H1 (cell line): ENCODE results near the gene MMS19. TPM values are rescaled to one million over a fixed set of nuclear protein-coding genes. Genes with fewer than 3 reads are reported as not detected.

Experiments used
- CTCF ChIA-PET: fragments of 300-600 bp; sonication (Branson Sonifier 250); formaldehyde crosslinking; loops from one replicate; lab custom pipeline; 2021; ENCODE audit not compliant: partially characterized antibody; lab: Charles Lee
- POLR2A ChIA-PET: fragments of 300-600 bp; sonication (Branson Sonifier 250); formaldehyde crosslinking; loops from one replicate; lab custom pipeline; 2021; ENCODE audit warnings: inconsistent platforms; ENCODE audit not compliant: partially characterized antibody; lab: Charles Lee
- DNase-seq, 2 experiments: peaks; one replicate each; pipeline versions ENCODE4 v3.0.0 to v3.0.0-alpha.2; 2010 to 2022; ENCODE audit warnings: low spot score in 2 of 2, low read depth in 1 of 2, mixed read lengths in 1 of 2
- FAIRE-seq: peaks from 2 replicates; lab custom pipeline; 2011; peaks lifted over from hg19 to GRCh38; lab: Jason Lieb, UNC
- H2AFZ ChIP-seq: 2 replicates; pipeline ENCODE4 v1.8.1; 2012; ENCODE audit warnings: low read length, inconsistent platforms
- H2AK5ac ChIP-seq: 2 replicates; pipeline ENCODE4 v1.6.1; 2013; ENCODE audit warnings: low read depth, low read length
- H2BK120ac ChIP-seq: replicated peaks from 2 replicates; pipeline ENCODE3; 2013; ENCODE audit warnings: low read depth, low read length, inconsistent platforms
- H2BK12ac ChIP-seq: 2 replicates; pipeline ENCODE4 v1.6.1; 2013; ENCODE audit warnings: low read depth, low read length
- H2BK15ac ChIP-seq: 2 replicates; pipeline ENCODE4 v1.6.1; 2013; ENCODE audit warnings: low read length
- H2BK20ac ChIP-seq: 2 replicates; pipeline ENCODE4 v1.6.1; 2013; ENCODE audit warnings: low read length
- H2BK5ac ChIP-seq: 2 replicates; pipeline ENCODE4 v1.6.1; 2013; ENCODE audit warnings: low read depth, low read length
- H3K14ac ChIP-seq: 2 replicates; pipeline ENCODE4 v1.6.1; 2013; ENCODE audit warnings: inconsistent platforms; ENCODE audit not compliant: insufficient read length
- H3K18ac ChIP-seq: 2 replicates; pipeline ENCODE4 v1.6.1; 2013; ENCODE audit warnings: low read length; ENCODE audit errors: extremely low read depth
- H3K23ac ChIP-seq: 2 replicates; pipeline ENCODE4 v1.6.1; 2013; ENCODE audit warnings: inconsistent platforms; ENCODE audit not compliant: insufficient read length
- H3K23me2 ChIP-seq: 2 replicates; pipeline ENCODE4 v1.6.1; 2013; ENCODE audit warnings: low read depth, low read length
- H3K27ac ChIP-seq: 2 replicates; pipeline ENCODE4 v1.6.1; 2011; ENCODE audit warnings: low read depth, low read length, inconsistent platforms
- H3K27me3 ChIP-seq, 4 experiments: replicated peaks in 1 of 4; 1 replicate in 1 of 4; 2 replicates in 3 of 4; pipeline versions ENCODE4 v1.6.1 to v1.8.1; 2011 to 2013; ENCODE audit warnings: low read length in 3 of 4, mild to moderate bottlenecking in 3 of 4, inconsistent platforms in 2 of 4, mixed read lengths in 2 of 4, moderate library complexity in 1 of 4; ENCODE audit not compliant: control insufficient read depth in 3 of 4, insufficient read depth in 3 of 4; ENCODE audit errors: extremely low read depth in 1 of 4
- H3K36me3 ChIP-seq, 4 experiments: 2 replicates each; pipeline versions ENCODE4 v1.6.1 to v1.8.1; 2011 to 2013; ENCODE audit warnings: mild to moderate bottlenecking in 4 of 4, low read length in 3 of 4, moderate library complexity in 2 of 4, control low read depth in 1 of 4, inconsistent platforms in 1 of 4; ENCODE audit not compliant: insufficient read depth in 4 of 4, control insufficient read depth in 2 of 4
- H3K4ac ChIP-seq: replicated peaks from 2 replicates; pipeline ENCODE3; 2013; ENCODE audit warnings: low read length, low read depth, mixed read lengths, inconsistent platforms; ENCODE audit not compliant: insufficient read length
- H3K4me1 ChIP-seq, 4 experiments: replicated peaks in 1 of 4; 1 replicate in 1 of 4; 2 replicates in 3 of 4; pipeline versions ENCODE4 v1.6.1 to v1.8.1; 2011 to 2013; ENCODE audit warnings: low read length in 3 of 4, inconsistent platforms in 2 of 4, mixed read lengths in 1 of 4; ENCODE audit not compliant: insufficient read depth in 4 of 4, control insufficient read depth in 3 of 4
- H3K4me2 ChIP-seq, 2 experiments: 2 replicates each; pipeline versions ENCODE4 v1.6.1 to v1.8.1; 2011 to 2013; ENCODE audit warnings: low read depth in 2 of 2, low read length in 2 of 2, control low read depth in 1 of 2, inconsistent platforms in 1 of 2, mild to moderate bottlenecking in 1 of 2; ENCODE audit not compliant: insufficient read depth in 1 of 2
- H3K4me3 ChIP-seq, 4 experiments: fragments of 200-600, 300-600 bp in 1 of 4; sonication (generic), shearing (Covaris generic), sonication (Bioruptor Twin) in 1 of 4; 2 replicates each; pipeline versions ENCODE4 v1.5.1 to v1.8.1; 2011 to 2016; ENCODE audit warnings: low read length in 4 of 4, low read depth in 3 of 4, control low read depth in 2 of 4, inconsistent platforms in 2 of 4, mild to moderate bottlenecking in 2 of 4, mixed read lengths in 1 of 4, moderate library complexity in 1 of 4; ENCODE audit not compliant: insufficient read depth in 2 of 4; ENCODE audit errors: extremely low read depth in 1 of 4
- H3K56ac ChIP-seq: replicated peaks from 2 replicates; pipeline ENCODE3; 2013; ENCODE audit warnings: low read depth, mild to moderate bottlenecking, mixed read lengths, low read length, inconsistent platforms; ENCODE audit not compliant: insufficient read length
- H3K79me1 ChIP-seq: 2 replicates; pipeline ENCODE4 v1.6.1; 2013; ENCODE audit warnings: low read depth, low read length, control low read depth
- H3K79me2 ChIP-seq, 2 experiments: 2 replicates each; pipeline versions ENCODE4 v1.6.1 to v1.8.1; 2012 to 2013; ENCODE audit warnings: low read length in 2 of 2, mild to moderate bottlenecking in 2 of 2, inconsistent platforms in 1 of 2; ENCODE audit not compliant: insufficient read depth in 2 of 2, control insufficient read depth in 1 of 2
- H3K9ac ChIP-seq, 4 experiments: replicated peaks in 1 of 4; 1 replicate in 1 of 4; 2 replicates in 3 of 4; pipeline versions ENCODE4 v1.6.1 to v1.8.1; 2011 to 2013; ENCODE audit warnings: low read depth in 3 of 4, low read length in 3 of 4, control low read depth in 2 of 4, mild to moderate bottlenecking in 2 of 4, moderate library complexity in 2 of 4, inconsistent platforms in 1 of 4; ENCODE audit errors: extremely low read depth in 1 of 4
- H3K9me3 ChIP-seq, 2 experiments: 2 replicates each; pipeline versions ENCODE4 v1.6.1 to v1.8.1; 2012 to 2013; ENCODE audit warnings: mild to moderate bottlenecking in 2 of 2, moderate library complexity in 2 of 2, control low read depth in 1 of 2, inconsistent platforms in 1 of 2, low read depth in 1 of 2, low read length in 1 of 2, mixed read lengths in 1 of 2; ENCODE audit not compliant: insufficient read depth in 2 of 2
- H4K20me1 ChIP-seq, 2 experiments: replicated peaks in 1 of 2; 2 replicates each; pipeline versions ENCODE3 to v1.8.1; 2011 to 2013; ENCODE audit warnings: inconsistent platforms in 2 of 2, low read length in 2 of 2, mild to moderate bottlenecking in 1 of 2; ENCODE audit not compliant: insufficient read depth in 2 of 2, control insufficient read depth in 1 of 2
- H4K5ac ChIP-seq: 2 replicates; pipeline ENCODE4 v1.6.1; 2013; ENCODE audit warnings: low read length, low read depth, mixed read lengths, inconsistent platforms; ENCODE audit not compliant: insufficient read length
- H4K8ac ChIP-seq: 2 replicates; pipeline ENCODE4 v1.8.0; 2013; ENCODE audit warnings: mild to moderate bottlenecking, moderate library complexity, low read length, inconsistent platforms; ENCODE audit not compliant: insufficient read depth; ENCODE audit errors: extremely low read depth
- H4K91ac ChIP-seq: replicated peaks from 2 replicates; pipeline ENCODE3; 2013; ENCODE audit warnings: low read length, mixed read lengths, inconsistent platforms; ENCODE audit not compliant: insufficient read length
- CTCF ChIP-seq, 3 experiments: IDR thresholded peaks; 1 replicate in 2 of 3; 2 replicates in 1 of 3; pipeline versions ENCODE4 v1.5.1 to v1.6.1; 2011; ENCODE audit warnings: low read length in 3 of 3, mild to moderate bottlenecking in 3 of 3, inconsistent platforms in 2 of 3, low read depth in 1 of 3, moderate library complexity in 1 of 3; ENCODE audit not compliant: insufficient read depth in 1 of 3; ENCODE audit errors: control extremely low read depth in 1 of 3
- MAX ChIP-seq: IDR thresholded peaks from 2 replicates; pipeline ENCODE4 v1.6.1; 2012; ENCODE audit warnings: inconsistent platforms
- RAD21 ChIP-seq, 2 experiments: IDR thresholded peaks in 1 of 2; conservative IDR thresholded peaks in 1 of 2; 2 replicates each; pipeline ENCODE4 v1.6.1; 2011; ENCODE audit warnings: low read depth in 2 of 2, low read length in 2 of 2, improper control_type of control experiment in 1 of 2, inconsistent platforms in 1 of 2, mild to moderate bottlenecking in 1 of 2, moderate library complexity in 1 of 2
- SIRT6 ChIP-seq: IDR thresholded peaks from one replicate; pipeline ENCODE4 v1.7.1; 2012; ENCODE audit warnings: low read length, inconsistent platforms
- TAF1 ChIP-seq: IDR thresholded peaks from 2 replicates; pipeline ENCODE4 v1.6.1; 2011; ENCODE audit warnings: mild to moderate bottlenecking, low read depth, low read length
- ZNF274 ChIP-seq: IDR thresholded peaks from 2 replicates; pipeline ENCODE4 v1.7.0; 2012; ENCODE audit warnings: low read length, borderline replicate concordance; ENCODE audit errors: extremely low read depth
- WGBS, 2 experiments: shearing (Covaris generic) in 1 of 2; methylation state at CpG; one replicate each; pipeline versions ENCODE4 v1.1.6 to v1.1.7; 2013 to 2015; ENCODE audit warnings: low lambda C conversion rate in 2 of 2, mixed read lengths in 2 of 2, inconsistent platforms in 1 of 2, low coverage in 1 of 2, missing lambda C conversion rate in 1 of 2; ENCODE audit not compliant: insufficient replicate concordance in 2 of 2, insufficient coverage in 1 of 2, insufficient read length in 1 of 2; ENCODE audit errors: extremely low coverage in 1 of 2, missing lambda C conversion rate in 1 of 2; 5-methylcytosine and 5-hydroxymethylcytosine counted together
- polyA plus RNA-seq, 7 experiments: library from polyadenylated mRNA; depleted of rRNA in 3 of 7; stranded (reverse) in 5 of 7; unstranded in 2 of 7; fragments of >200 nt in 5 of 7; fragments of 200-250 nt in 2 of 7; gene quantifications; 1 replicate in 5 of 7; 2 replicates in 1 of 7; 4 replicates in 1 of 7; pipeline versions ENCODE4 v1.2.1 to v1.2.3, GENCODE V29; 2011 to 2013; ENCODE audit warnings: missing spikeins in 2 of 7, mixed read lengths in 2 of 7
- total RNA-seq: library from RNA; stranded (reverse); fragmentation: NEBNext Ultra II Directional; extraction: Animal tissue kit (Norgen Biotek cat#: 25700); gene quantifications from 2 replicates; pipeline ENCODE4 v1.2.1, GENCODE V29; 2021

Gene MMS19
- total and polyA plus RNA-seq, 2 of the 8 experiments (the other 6 are each of a cell fraction or from before 2014, with no cell fraction given) = 130 to 221 TPM

- H4K5ac ChIP-seq = no peak overlapping the region
- no peak overlapping the region for H3K56ac ChIP-seq
- H3K9me3 ChIP-seq = no peaks in the 10 kb centered on the region
- H3K18ac ChIP-seq = no peak overlapping the region; the same call in 1 of the 2 replicates
- H3K27me3 ChIP-seq = no peaks in the 10 kb centered on the region
- H4K8ac ChIP-seq = no peak overlapping the region
- FAIRE-seq = no peak
- peak overlapping the region; percentile 80; the same call in 1 of the 2 replicates for H2BK20ac ChIP-seq
- peaks cover 0 to 21% (median 8%) of the 10 kb centered on the region in 4 experiments; a peak in 6 of 7 replicates for H3K4me1 ChIP-seq
- no peak overlapping the region for H2BK15ac ChIP-seq
- no peak overlapping the region for H3K14ac ChIP-seq
- H2BK5ac ChIP-seq = peak overlapping the region; percentile 47
- H2BK120ac ChIP-seq = no peak overlapping the region
- H2BK12ac ChIP-seq = peak overlapping the region; percentile 75; the same call in 1 of the 2 replicates
- H2AFZ ChIP-seq = no peak overlapping the region
- ChIA-PET POLR2A (interaction anchor here (0.7 to 2.1 kb wide), 7 partner anchors 9 to 85 kb away, joined by 3 to 12 read pairs (median 4); no protein-coding TSS in a partner anchor), CTCF (interaction anchor here (0.8 to 14.7 kb wide), 24 partner anchors 13 to 192 kb away, joined by 3 to 388 read pairs (median 4); partner anchors contain the start of genes ANKRD2 and C10orf62)
- H3K79me1 ChIP-seq = peaks cover 2% of the 10 kb centered on the region; the same call in 1 of the 2 replicates
- H3K27ac ChIP-seq = no peak overlapping the region
- H3K23ac ChIP-seq = no peak overlapping the region
- DNase-seq = peak in 1 of 2 experiments; percentile 62
- peak overlapping the region; percentile 52 for H4K91ac ChIP-seq
- H3K23me2 ChIP-seq = no peaks in the 10 kb centered on the region
- 0 out of 2 replicates have a peak, but pooled peaks have one; percentile 20 for TF ChIP-seq TAF1
- peak in 1 of 2 experiments; percentile 24; a peak in 1 of 4 replicates for TF ChIP-seq RAD21 (IDR thresholded peaks at IDR 0.05 in 1 of 2, conservative IDR thresholded peaks at IDR 0.05 in 1 of 2; ENCODE audit: low read depth in 2 of 2, low read length in 2 of 2)
- TF ChIP-seq SIRT6 = no peak
- TF ChIP-seq ZNF274 = no peak
- TF ChIP-seq MAX = no peak
- TF ChIP-seq CTCF (IDR thresholded peaks at IDR 0.05; ENCODE audit: control extremely low read depth in 1 of 3, insufficient read depth in 1 of 3, low read depth in 1 of 3, low read length in 3 of 3) = peak; percentile 12 to 50 (median 27); a peak in 3 of 4 replicates
- TF ChIP-seq, all 59 proteins: peak for 3
- Histone ChIP-seq H3K79me2 (peaks cover 0 to 6% of the 10 kb centered on the region in 2 experiments; a peak in 1 of 4 replicates), H3K9ac (no peak overlapping the region), H3K4me3 (no peak overlapping the region), H3K4me2 (no peak overlapping the region), H4K20me1 (no peaks in the 10 kb centered on the region), H2AK5ac (no peak overlapping the region), H3K36me3 (no peaks in the 10 kb centered on the region), H3K4ac (no peak overlapping the region)
- 59% methylated on average over 6 of the region's 6 CpGs; no CpG with 5 or more reads in 1 of the 2 experiments for WGBS, 2 experiments
Observed at GRCh38 chr10:97539523-97540200, 41.4 kb upstream of the MMS19 start.
